Kidney glomerular epithelial cell (primary cell): ENCODE results near the gene KLK7.

ENCODE experiments used
- DNase-seq: peaks from one replicate; lab custom pipeline; 2025; lab: John Stamatoyannopoulos, UW

Gene KLK7

GRCh38 chr19:50932018-50932689 lies 51.6 kb downstream of the KLK7 start:
- no peak for DNase-seq

GRCh38 chr19:50931023-50931422 lies 52.7 kb downstream of the KLK7 start:
- no peak for DNase-seq

- DNase-seq = no peak
Measured at GRCh38 chr19:50928831-50929230, 54.9 kb downstream of the KLK7 start.
